ENCODE measurements around the gene NDUFA7.

The NDUFA7 gene

GRCh38 chr19:8321067-8321985, at the start of gene NDUFA7, which contains the start of gene RPS28:
TSS of gene NDUFA7 (minus strand) at chr19:8321375. CDS start at chr19:8321358, 17 bp downstream.
TSS of gene RPS28 (plus strand) at chr19:8321496. CDS start at chr19:8321531, 35 bp downstream.
- peak; percentile 98 for DNase-seq
- Mint-ChIP-seq H3K9me3 (no peaks in the 10 kb centered on the region), H3K4me3 (peak within 1 kb of the TSS; percentile 100), H3K27ac (peak within 1 kb of the TSS; percentile 95), H3K4me1 (peaks cover 41% of the 10 kb centered on the region), H3K36me3 (peaks cover 28% of the 10 kb centered on the region), H3K27me3 (no peaks in the 10 kb centered on the region)
- CTCF ChIA-PET = interaction anchor here (0.9 kb wide), 1 partner anchor 52 kb away, joined by 3 read pairs; no protein-coding TSS in a partner anchor

- no peaks in the 10 kb centered on the region for H3K36me3 Mint-ChIP-seq
- no peak overlapping the region for H3K4me3 Mint-ChIP-seq
- H3K27me3 Mint-ChIP-seq = peaks cover 44% of the 10 kb centered on the region
- no peaks in the 10 kb centered on the region for H3K9me3 Mint-ChIP-seq
- peaks cover 17% of the 10 kb centered on the region for H3K4me1 Mint-ChIP-seq
- CTCF ChIA-PET = interaction anchor here (1.2 kb wide), 1 partner anchor 10 kb away, joined by 3 read pairs; no protein-coding TSS in a partner anchor
- DNase-seq = no peak
- no peak overlapping the region for H3K27ac Mint-ChIP-seq
Measured at GRCh38 chr19:8370176-8371010, 49.2 kb upstream of the NDUFA7 start.

GRCh38 chr19:8367327-8368001, 46.3 kb upstream of the NDUFA7 start:
- H3K27me3 Mint-ChIP-seq = peaks cover 73% of the 10 kb centered on the region

GRCh38 chr19:8366961-8367326, 45.8 kb upstream of the NDUFA7 start:
- Mint-ChIP-seq H3K9me3 (no peaks in the 10 kb centered on the region), H3K27me3 (peaks cover 78% of the 10 kb centered on the region), H3K36me3 (no peaks in the 10 kb centered on the region), H3K4me1 (peaks cover 21% of the 10 kb centered on the region), H3K27ac (peak overlapping the region; percentile 30), H3K4me3 (no peak overlapping the region)
- CTCF ChIA-PET = interaction anchor here (0.6 kb wide), 1 partner anchor 10 kb away, joined by 3 read pairs; no protein-coding TSS in a partner anchor
- no peak for DNase-seq

More at GRCh38 chr19:8367327-8368001, 46.3 kb upstream of the NDUFA7 start:
- DNase-seq = no peak
- Mint-ChIP-seq H3K4me3 (no peak overlapping the region), H3K4me1 (peaks cover 21% of the 10 kb centered on the region), H3K9me3 (no peaks in the 10 kb centered on the region), H3K27ac (no peak overlapping the region), H3K36me3 (no peaks in the 10 kb centered on the region)
- CTCF ChIA-PET = no interaction called here

- Mint-ChIP-seq H3K27ac (no peak overlapping the region), H3K4me3 (no peak overlapping the region), H3K9me3 (no peaks in the 10 kb centered on the region), H3K27me3 (peaks cover 83% of the 10 kb centered on the region), H3K36me3 (no peaks in the 10 kb centered on the region), H3K4me1 (peaks cover 21% of the 10 kb centered on the region)
- no peak for DNase-seq
- CTCF ChIA-PET = interaction anchor here (0.6 to 1.1 kb wide), 2 partner anchors 9 to 13 kb away, joined by 3 to 6 read pairs; no protein-coding TSS in a partner anchor
Measured at GRCh38 chr19:8366121-8366581, 45.0 kb upstream of the NDUFA7 start.

- Mint-ChIP-seq H3K9me3 (no peaks in the 10 kb centered on the region), H3K4me3 (peak within 1 kb of the TSS; percentile 79), H3K27ac (peak within 1 kb of the TSS; percentile 49), H3K4me1 (peaks cover 21% of the 10 kb centered on the region), H3K36me3 (no peaks in the 10 kb centered on the region), H3K27me3 (peaks cover 86% of the 10 kb centered on the region)
- DNase-seq = peak; percentile 75
- CTCF ChIA-PET = interaction anchor here (1.6 to 3.3 kb wide), 2 partner anchors 11 to 28 kb away, joined by 4 to 26 read pairs; no protein-coding TSS in a partner anchor
Measured at GRCh38 chr19:8363803-8364771, 42.9 kb upstream of the NDUFA7 start, which contains the start of gene ANGPTL4. TSS of gene ANGPTL4 (plus strand) at chr19:8364155. CDS start at chr19:8364322, 167 bp downstream.

GRCh38 chr19:8361921-8362793, 41.0 kb upstream of the NDUFA7 start:
- CTCF ChIA-PET = interaction anchor here (0.9 to 3.3 kb wide), 5 partner anchors 9 to 219 kb away, joined by 3 to 26 read pairs (median 3); partner anchors contain the start of gene MARCHF2
- Mint-ChIP-seq H3K27me3 (peaks cover 71% of the 10 kb centered on the region), H3K36me3 (no peaks in the 10 kb centered on the region), H3K4me3 (no peak overlapping the region), H3K9me3 (no peaks in the 10 kb centered on the region), H3K27ac (no peak overlapping the region), H3K4me1 (peaks cover 15% of the 10 kb centered on the region)
- no peak for DNase-seq

- no peak overlapping the region for H3K4me3 Mint-ChIP-seq
- H3K9me3 Mint-ChIP-seq = no peaks in the 10 kb centered on the region
- no peak overlapping the region for H3K27ac Mint-ChIP-seq
- H3K27me3 Mint-ChIP-seq = peaks cover 57% of the 10 kb centered on the region
- no peak for DNase-seq
- H3K36me3 Mint-ChIP-seq = no peaks in the 10 kb centered on the region
- CTCF ChIA-PET = interaction anchor here (0.7 kb wide), 1 partner anchor 9 kb away, joined by 3 read pairs; no protein-coding TSS in a partner anchor
- H3K4me1 Mint-ChIP-seq = peaks cover 14% of the 10 kb centered on the region
Measured at GRCh38 chr19:8360196-8360595, 39.0 kb upstream of the NDUFA7 start.

GRCh38 chr19:8358948-8359347, 37.8 kb upstream of the NDUFA7 start:
- Mint-ChIP-seq H3K27ac (no peak overlapping the region), H3K27me3 (peaks cover 46% of the 10 kb centered on the region), H3K36me3 (no peaks in the 10 kb centered on the region), H3K9me3 (no peaks in the 10 kb centered on the region), H3K4me3 (no peak overlapping the region), H3K4me1 (peaks cover 12% of the 10 kb centered on the region)
- CTCF ChIA-PET = no interaction called here
- DNase-seq = no peak

GRCh38 chr19:8357007-8357521, 35.9 kb upstream of the NDUFA7 start:
- Mint-ChIP-seq H3K36me3 (no peaks in the 10 kb centered on the region), H3K9me3 (no peaks in the 10 kb centered on the region), H3K27me3 (peaks cover 46% of the 10 kb centered on the region), H3K4me1 (peaks cover 2% of the 10 kb centered on the region), H3K27ac (no peak overlapping the region), H3K4me3 (no peak overlapping the region)
- CTCF ChIA-PET = interaction anchor here (1.1 to 1.6 kb wide), 3 partner anchors 9 to 101 kb away, joined by 3 read pairs; no protein-coding TSS in a partner anchor
- DNase-seq = no peak

- Mint-ChIP-seq H3K4me3 (no peak overlapping the region), H3K9me3 (no peaks in the 10 kb centered on the region), H3K27ac (no peak overlapping the region), H3K36me3 (no peaks in the 10 kb centered on the region), H3K27me3 (peaks cover 53% of the 10 kb centered on the region), H3K4me1 (peaks cover 3% of the 10 kb centered on the region)
- CTCF ChIA-PET = interaction anchor here (1.1 to 4.9 kb wide), 6 partner anchors 13 to 230 kb away, joined by 3 to 49 read pairs (median 16); partner anchors contain the start of genes KANK3 and MYO1F
- DNase-seq = no peak
Measured at GRCh38 chr19:8355631-8356402, 34.6 kb upstream of the NDUFA7 start.
